GM21576 (cell line): ENCODE results near the gene CSPG5.

ENCODE experiments used
- ATAC-seq: cut with Tn5 transposase; IDR thresholded peaks from one replicate; pipeline ENCODE4 v1.9.1; 2021; ENCODE audit warnings: mild to moderate bottlenecking, moderate library complexity; ENCODE audit not compliant: unreplicated experiment

CSPG5 gene

GRCh38 chr3:47578691-47579632 is at the start of gene CSPG5:
Gene CSPG5, minus strand, starts transcription at chr3:47578865. Its CDS starts 172 bp downstream, at chr3:47578693.
- no peak for ATAC-seq

GRCh38 chr3:47628426-47628825 is 49.8 kb upstream of the CSPG5 start:
- ATAC-seq: no peak

- ATAC-seq: no peak
Observed at GRCh38 chr3:47622671-47623461, 44.2 kb upstream of the CSPG5 start.

GRCh38 chr3:47617086-47618010 is 38.7 kb upstream of the CSPG5 start:
- ATAC-seq: no peak

- no peak for ATAC-seq
Observed at GRCh38 chr3:47614788-47615187, 36.1 kb upstream of the CSPG5 start.

GRCh38 chr3:47613722-47614121 is 35.1 kb upstream of the CSPG5 start:
- ATAC-seq: no peak

GRCh38 chr3:47612879-47613278 is 34.2 kb upstream of the CSPG5 start:
- no peak for ATAC-seq

GRCh38 chr3:47612178-47612577 is 33.5 kb upstream of the CSPG5 start:
- no peak for ATAC-seq

GRCh38 chr3:47611576-47611975 is 32.9 kb upstream of the CSPG5 start:
- no peak for ATAC-seq

- no peak for ATAC-seq
Observed at GRCh38 chr3:47610583-47610982, 31.9 kb upstream of the CSPG5 start.

GRCh38 chr3:47607335-47607734 is 28.7 kb upstream of the CSPG5 start:
- no peak for ATAC-seq

GRCh38 chr3:47606165-47606564 is 27.5 kb upstream of the CSPG5 start:
- no peak for ATAC-seq

GRCh38 chr3:47605652-47606051 is 27.0 kb upstream of the CSPG5 start:
- ATAC-seq: no peak

GRCh38 chr3:47604145-47604544 is 25.5 kb upstream of the CSPG5 start:
- ATAC-seq: no peak

GRCh38 chr3:47603332-47603731 is 24.7 kb upstream of the CSPG5 start:
- ATAC-seq: no peak

- ATAC-seq: no peak
Observed at GRCh38 chr3:47601281-47601680, 22.6 kb upstream of the CSPG5 start.

GRCh38 chr3:47594792-47595191 is 16.1 kb upstream of the CSPG5 start:
- no peak for ATAC-seq

- no peak for ATAC-seq
Observed at GRCh38 chr3:47592066-47592795, 13.6 kb upstream of the CSPG5 start.

- ATAC-seq: no peak
Observed at GRCh38 chr3:47590216-47590615, 11.6 kb upstream of the CSPG5 start.

- no peak for ATAC-seq
Observed at GRCh38 chr3:47588587-47588986, 9.9 kb upstream of the CSPG5 start.
